Pulmonary artery endothelial cell (primary cell): ENCODE results near the gene DEDD2. TPM values are rescaled to one million over a fixed set of nuclear protein-coding genes. Genes with fewer than 3 reads are reported as not detected.

Experiments used
- DNase-seq: peaks from one replicate; pipeline ENCODE4 v3.0.0-alpha.2; 2011; ENCODE audit warnings: low read depth, low spot score
- total RNA-seq: library from RNA; depleted of rRNA; stranded (reverse); fragments of >200 nt; gene quantifications from 2 replicates; pipeline ENCODE4 v1.2.3, GENCODE V29; 2014

Gene DEDD2
- total RNA-seq, 1 donor from 2014 or later, result 16.2 TPM

DNA sequence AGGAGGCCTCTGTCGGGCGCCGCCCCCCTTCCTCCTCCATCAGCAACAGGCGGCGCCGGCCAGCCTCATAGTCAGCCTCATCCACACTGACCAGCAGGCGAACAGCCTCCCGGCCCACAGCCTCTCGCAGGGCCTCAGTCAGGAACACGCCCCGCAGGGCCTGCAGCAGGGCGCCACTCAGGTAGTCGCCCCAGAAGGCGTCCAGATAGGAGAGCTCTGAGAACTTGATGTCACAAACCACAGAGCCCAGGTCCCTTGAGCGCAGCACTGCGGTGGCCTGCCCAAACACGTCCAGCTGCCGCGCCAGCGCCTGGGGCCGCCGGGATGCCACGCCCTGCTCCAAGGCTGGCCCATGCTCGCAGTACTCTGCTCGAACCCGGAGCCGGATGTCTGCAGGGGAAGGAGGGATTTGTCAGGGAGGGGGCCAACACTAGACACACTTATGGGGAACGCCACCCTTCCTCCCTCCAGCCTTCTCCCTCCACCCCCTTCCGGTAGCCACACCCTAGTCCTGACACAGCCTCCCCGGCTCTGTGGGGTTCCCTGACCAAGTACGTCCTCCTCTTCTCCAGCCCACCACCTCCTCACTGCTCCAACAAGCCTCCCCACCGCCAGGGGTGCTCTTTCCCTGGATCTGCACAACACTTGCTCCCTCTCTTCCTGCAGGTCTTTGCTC lies 17.9 kb downstream of the DEDD2 start:
- DNase-seq, result no peak

DNA sequence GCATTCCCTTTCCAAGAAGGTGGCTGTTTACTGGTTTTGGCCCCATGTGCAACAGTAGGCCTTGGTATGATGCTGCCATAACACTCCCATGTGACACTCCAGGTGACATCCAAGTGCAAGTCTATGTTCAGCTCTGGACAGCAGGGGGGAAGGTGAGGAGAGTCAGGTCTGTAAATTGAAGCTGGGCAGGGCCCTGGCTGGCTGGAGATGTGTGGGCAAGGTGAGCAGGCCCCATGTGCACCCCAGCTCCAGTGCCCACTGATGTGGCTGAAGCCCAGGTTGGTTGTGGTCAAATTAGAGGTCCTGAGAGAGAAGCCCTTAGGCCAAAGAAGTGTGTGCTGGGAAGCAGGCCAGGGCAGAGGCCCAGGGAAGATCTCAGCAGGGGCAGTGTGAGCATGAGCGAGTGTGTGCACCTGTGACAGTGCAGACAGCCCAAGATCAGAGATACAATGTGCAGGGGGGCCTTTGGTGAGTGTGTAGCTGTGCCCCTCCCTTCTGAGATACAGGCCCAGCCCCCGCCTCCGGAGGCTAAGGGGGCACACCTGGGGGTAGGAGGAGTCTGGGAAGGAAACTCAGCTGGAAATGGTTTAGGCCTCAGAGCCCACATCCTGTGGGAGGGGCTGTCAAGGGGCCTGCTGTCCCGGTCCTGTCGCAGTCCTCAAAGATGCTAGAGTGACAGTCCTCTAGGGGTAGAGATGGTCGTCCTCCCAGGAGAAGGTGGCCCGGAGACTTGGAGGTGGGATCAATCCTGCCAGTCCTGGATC lies 18.6 kb downstream of the DEDD2 start:
- no peak for DNase-seq

DNA sequence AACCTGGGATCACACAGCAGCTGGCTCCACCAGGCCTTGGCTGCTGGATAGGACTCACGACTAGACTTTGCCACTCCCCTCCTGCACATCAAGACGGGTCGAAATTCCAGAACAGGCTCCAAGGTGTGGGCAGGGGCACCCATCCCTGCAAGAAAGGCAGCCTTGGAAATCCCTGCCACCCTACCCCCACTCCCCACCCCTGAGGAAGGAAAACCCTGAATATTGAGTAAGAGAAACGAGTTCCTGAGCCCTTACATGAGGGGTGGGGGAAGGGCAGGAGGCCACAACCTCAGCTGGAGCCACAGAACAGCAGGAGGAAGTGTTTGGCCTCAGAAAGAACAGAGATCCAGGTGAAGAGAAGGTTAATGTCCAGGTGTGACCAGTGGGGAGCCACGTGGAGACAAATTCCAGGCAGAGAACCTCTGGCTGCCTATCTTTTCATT lies 20.1 kb downstream of the DEDD2 start:
- no peak for DNase-seq

DNA sequence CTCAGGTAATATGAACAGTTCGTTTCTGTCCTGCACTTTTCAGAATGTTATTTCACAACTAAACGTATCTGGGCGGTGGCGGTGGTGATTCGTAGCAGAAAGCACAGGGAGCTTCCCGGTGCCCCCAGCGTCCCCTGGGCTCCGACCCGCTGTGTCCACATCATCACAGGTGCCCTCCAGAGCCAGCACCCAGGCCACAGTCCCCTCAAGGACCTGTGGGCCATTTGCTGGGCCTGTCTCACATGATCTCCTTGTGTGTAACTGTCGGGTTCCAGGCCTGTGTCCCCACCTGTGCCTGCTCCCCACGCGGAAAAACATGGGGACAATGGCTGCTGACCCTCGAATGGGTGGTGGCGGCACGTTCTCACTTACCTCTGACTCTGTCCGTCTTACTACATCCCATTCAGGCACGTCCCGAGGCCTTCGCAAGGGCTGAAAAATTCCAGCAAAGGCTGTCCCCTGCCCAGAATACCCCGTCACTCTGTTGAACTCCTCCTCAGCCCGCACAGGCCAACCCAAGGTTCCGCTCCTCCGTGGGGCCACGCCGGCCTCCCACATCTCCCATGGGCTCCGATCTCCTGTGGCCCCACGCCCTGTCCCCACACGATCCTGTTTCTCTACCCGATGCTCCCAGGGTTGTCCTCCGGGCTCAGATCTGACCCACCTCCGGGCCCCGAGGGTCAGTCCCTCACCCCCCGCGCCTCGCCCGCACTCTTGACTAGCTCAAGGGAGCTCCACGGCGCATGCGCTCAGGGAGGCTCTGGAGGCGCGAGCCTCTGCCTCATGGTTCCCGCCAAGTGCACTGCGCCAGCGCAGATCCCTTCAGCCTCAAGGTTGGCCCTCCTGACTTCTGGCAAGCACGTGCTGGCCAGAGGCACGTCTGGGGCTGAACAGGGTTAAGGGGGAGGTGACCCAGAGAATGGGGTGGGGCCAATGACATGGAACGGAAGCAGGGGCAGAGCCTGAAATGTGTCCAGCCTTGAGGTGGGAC lies 21.2 kb downstream of the DEDD2 start:
- DNase-seq, result no peak

DNA sequence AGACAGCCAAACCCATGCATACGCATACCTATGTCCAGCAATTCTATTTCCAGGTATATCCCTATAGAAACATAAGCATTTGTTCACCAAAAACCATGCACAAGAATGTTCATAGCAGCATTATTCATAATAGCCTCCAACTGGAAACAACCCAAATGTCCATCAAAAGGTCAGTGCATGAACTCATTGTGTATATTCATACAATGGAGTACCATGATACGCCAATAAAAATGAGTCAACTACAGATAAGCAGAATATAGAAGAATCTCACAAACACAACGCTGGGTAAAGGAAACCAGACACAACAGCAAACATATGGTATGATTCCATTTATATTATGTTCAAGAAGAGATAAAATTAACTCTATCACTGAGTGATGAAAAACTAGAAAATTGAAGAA lies 23.8 kb downstream of the DEDD2 start:
- DNase-seq, result peak; percentile 66

DNA sequence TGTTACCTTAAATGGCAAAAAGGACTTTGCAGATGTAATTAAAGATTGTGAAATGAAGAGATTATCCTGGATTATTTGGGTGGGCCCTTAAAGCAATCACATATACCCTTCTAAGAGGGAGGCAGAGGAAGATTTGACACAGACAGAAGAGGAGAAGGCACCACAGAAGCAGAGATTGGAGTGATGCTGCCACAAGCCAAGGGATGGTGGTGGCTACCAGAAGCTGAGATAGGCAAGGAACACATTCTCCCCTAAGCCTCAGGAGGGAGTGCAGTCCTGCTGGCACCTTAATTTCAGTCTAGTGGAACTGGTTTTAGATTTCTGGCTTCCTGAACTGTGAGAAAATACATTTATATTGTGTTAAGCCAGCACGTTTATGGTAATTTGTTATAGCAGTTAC lies 24.2 kb downstream of the DEDD2 start:
- DNase-seq, result no peak

DNA sequence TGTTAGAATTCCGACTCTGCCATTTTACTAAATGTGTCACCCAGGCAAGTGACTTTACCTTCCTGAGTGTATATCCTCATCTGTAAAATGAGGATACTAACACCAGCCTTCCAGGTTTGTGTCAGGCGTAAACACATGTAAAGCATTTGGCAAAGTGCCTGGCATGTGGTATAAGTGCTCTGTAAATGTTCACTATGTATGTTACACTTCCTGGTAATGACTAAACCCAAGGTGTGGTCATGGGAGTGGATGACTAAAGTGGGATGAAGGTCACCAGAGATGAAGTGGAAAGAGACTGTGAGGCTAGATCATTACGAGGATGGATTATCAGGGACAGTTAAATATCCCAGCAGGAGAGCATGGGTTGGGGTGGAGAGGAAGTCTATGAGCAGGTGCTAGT lies 25.6 kb downstream of the DEDD2 start:
- DNase-seq, result no peak

DNA sequence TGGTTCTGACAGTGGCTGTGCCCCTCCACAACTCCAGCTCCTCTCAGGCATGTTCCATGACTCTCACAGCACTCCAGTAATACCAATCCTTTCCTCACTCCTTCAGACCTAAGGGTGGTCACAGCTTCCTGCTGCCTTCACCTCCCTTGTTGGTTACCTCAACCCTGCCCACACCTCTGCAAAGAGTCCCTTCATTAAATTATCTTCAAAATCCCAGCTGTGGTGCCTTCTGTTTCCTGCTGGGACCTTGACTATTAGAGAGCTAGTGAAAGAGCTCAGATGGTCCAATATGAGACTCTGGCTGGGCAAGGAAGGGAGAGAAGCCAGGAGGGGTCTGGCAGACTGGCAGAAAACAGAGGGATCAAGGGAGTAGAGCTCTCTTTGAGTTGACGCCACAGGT lies 26.1 kb downstream of the DEDD2 start:
- no peak for DNase-seq

DNA sequence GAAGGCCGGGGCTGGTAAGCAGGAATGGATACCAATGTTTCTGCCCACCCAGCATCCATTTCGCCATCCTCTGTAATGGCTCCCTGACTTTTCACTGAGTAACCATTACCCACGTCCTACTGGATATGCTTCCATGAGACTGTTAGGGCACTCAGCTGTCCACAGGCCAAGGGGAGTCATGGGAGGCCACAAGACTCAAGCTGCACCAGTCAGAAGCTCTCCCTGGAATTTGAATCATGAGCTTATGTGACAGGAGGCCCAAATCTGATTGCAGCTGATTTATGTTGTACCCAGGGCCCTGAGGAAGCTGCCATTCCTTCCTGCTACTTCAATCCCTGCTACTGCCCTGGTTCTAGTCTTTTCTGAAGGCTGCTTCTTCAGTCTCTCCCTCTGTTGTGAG lies 28.3 kb downstream of the DEDD2 start:
- no peak for DNase-seq

DNA sequence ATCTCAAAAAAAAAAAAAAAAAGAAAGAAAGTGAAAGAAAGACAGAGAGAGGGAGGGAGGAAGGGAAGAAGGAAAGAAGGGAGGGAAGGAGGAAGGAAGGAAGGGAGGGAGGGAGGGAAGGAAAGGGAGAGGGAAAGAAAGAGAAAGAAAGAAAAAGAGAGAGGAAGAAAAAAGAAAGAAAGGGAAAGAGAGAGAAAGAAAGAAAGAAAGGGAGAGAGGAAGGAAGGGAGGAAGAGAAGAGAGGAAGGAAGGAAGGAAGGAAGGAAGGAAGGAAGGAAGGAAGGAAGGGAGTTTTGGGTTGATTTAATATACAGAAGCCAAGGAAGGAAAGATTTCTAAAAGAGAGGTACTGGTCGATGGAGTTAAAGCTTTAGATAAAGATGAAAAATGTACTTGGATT lies 28.8 kb downstream of the DEDD2 start:
- DNase-seq, result no peak

DNA sequence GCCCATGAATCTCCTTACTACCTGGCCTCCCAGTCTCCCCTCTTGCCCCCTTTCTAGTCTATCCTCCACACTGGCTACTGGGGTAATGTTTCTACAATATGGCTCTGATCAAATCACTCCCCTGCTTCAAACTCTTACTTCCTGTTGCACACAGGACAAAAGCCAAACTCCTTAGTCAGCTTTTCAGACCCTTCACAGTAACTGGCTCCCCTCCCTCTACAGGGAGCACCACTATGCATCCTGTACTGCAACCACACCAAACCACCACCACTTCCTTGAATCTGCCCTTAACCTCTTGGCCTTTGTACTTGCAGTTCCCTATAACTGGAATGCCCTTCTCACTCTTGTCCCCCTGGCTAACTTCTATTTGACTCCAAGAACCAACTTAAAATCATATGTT lies 32.2 kb downstream of the DEDD2 start:
- no peak for DNase-seq

DNA sequence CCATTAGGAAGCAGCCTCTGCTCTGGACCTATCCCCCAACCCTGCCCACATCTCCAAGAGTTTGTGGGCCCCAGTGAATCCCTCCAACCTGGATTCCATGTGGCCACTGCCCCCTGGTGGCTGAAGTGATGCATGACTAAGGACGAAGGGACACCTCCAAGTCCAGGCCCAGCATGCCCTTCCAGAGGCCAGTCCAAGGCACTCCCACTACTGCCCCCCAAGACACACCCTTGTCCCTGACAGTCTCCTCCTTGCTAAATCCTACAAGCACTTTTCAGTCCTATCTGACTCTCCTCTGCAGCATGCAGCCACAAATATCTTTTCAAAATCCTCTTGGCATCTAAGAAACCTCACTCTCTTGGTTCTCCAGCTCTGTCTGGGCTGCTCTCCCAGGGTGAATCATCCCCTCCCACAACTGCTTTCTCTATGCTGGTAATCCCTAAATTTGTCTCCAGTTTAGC lies 33.0 kb downstream of the DEDD2 start:
- peak; percentile 46 for DNase-seq

DNA sequence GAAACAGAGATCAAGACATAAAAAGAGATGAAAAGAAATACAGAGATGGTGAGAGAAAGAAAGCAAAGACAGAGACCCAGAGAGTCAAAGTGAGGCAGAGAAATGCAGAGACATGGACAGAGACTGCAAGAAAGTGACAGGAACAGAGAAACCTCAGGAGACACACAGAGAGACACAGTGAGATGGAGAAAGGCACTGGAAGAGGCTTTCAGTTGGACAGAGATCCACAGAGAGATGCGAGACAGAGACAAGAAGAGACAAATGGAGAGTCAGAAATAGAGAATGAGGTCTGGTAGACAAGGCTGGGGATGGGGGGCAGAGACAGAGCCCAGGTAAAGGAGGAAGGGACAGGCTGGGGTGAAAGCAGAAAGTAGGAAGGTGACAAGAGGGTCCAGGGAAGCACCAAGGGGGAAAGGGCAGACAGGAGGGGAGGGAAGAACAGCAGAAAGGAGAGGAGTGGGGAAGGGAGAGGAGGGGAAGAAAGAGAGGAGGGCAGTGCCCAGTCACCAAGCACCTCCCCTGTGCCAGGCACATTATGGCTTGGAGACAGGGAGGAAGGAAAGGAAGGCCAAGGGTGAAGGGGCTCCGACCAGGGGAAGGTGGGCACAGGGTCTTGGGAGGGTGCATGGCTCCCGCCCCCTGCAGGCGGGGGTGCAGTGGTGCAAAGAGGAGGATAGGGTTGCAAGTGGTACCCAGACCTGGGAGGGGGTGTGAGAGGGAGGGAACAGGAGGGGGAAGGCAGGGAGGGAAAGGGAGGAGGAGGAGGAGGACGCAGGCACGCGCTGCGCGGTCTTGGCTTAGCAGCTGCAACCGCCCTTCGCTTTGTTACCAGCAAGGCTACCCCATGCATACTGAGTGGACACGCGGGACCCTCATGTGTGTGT lies 38.4 kb downstream of the DEDD2 start:
- no peak for DNase-seq

DNA sequence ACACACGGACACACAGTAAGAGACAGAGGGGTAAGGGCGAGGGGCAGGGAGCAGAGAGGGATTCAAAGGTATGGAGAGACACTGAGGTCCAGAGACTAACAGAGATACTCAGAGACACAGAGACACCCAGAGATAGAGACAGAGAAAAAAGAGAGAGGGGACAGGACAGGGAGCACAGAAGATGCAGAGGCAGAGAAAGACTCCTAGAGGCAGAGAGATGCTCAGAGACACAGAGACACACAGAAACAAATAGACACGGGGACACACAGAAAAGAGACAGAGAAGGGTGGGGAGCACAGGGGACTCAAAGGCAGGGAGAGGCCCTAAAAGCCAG lies 39.8 kb downstream of the DEDD2 start:
- no peak for DNase-seq

DNA sequence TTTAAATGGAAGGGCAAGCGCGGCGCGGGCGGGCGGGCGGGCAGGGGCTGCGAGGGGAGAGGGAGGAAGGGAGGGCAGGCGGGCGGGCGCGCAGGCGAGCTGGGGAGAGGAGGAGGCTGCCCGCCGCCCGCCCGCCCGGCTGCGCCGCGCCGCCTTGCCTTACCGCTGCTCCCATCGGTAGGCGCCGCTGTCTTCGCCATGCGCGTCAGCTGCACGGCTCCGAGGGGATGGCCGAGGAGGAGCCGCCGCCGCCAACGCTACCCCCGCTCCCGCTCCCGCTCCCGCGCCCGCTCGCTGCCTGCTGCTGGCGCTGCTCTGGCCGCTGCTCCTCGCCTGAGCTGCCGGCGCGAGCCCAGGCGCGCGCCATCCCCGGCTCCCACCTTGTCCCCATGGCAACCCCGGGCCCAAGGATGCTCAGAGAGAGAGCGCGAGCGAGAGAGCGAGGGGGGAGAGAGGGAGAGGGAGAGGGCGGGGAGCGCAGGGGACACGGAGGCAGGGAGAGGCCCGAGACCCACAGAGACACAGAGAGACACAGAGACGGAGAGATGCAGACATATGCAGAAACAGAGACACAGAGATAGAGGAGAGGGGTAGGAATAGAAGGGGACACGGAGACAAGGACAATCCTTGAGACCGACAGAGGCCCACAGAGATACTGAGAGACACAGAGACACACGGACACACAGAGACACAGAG lies 40.3 kb downstream of the DEDD2 start:
- DNase-seq, result peak; percentile 35

DNA sequence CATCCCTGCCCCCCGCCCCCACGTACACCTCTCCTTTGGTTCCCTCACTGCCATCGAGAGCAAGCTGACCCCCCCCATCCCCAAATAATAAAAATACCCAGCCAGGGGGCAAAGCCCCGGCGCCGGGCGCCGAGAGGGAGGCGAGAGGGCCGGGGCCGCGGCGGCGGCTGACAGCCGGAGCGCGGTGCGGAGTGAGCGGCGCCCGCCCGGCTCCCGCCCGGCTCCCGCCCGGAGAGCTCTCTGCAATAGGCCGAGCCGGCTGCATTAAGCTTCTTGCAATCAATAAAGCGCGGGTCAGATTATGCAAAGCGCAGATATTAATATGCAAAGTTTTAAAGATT lies 40.9 kb downstream of the DEDD2 start:
- DNase-seq, result no peak

DNA sequence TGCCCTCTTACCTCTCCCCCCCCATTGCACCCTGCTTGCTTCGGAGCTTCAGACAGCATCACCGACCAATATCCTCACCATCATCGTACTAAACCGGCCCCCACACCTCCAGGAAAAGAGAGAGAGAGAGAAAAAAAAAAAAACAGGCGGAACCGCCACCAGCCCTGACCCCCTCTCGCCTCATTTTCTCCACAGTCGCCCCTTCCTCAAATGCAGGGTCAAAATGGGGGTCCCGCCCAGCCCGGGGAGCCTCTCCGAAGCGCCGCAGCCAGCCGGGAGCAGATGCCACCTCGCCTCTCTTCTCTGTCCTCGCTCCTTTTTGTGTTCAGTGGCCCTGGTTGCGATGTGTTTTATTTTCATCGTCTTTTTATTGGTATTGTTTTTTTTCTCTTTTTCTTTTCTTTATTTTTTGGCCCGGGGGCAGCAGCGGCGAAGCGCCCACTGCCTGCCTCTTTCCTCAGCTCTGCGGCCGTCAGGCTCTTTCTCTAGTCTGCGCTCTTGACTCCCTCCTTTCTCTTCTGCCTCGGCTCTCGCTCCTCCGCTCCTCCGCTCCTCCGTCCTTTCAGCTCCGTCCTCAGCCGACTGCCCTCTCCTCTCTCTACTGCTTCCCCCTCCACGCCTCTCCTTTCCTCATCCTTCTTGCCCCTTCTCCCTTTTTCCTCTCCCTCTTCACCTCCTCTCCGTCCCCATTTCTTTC lies 41.4 kb downstream of the DEDD2 start:
- DNase-seq, result no peak

DNA sequence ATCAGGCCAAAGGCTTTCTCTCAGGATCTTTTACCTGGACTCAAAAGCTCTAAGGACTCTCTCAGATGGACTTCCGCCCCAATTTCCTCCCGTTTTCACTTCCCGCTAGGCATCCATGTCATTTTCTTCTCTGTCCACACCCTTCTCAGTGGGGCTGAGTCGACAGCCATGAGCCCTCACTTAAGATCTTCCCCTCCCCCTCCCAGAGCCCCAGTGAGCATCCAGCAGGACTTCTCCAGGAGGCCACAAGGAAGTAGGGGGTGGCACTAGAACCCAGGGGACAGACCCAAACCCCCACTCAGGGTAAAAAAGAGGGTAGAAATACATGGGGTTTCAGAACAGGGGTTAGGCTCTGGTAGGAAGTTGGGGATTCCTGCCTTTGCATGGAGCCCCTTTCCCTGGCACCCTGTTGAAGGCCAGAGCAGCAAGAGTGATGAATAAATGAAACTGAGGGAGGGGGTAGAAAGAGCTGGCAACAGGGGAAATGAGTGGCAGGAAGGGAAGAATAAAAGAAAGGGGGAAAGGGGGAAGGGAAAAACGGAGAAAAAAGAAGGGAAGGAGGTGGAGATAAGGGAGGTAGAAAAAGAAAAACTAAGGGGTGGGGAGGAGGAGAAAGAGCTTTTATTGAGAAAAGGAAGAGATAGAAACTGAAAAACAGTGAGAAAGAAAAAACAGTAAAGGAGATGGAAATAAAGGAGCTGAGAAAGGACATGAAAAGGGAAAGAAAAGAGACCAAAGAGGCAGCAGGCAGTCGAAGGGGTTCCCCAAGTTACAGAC lies 42.3 kb downstream of the DEDD2 start:
- DNase-seq, result no peak

DNA sequence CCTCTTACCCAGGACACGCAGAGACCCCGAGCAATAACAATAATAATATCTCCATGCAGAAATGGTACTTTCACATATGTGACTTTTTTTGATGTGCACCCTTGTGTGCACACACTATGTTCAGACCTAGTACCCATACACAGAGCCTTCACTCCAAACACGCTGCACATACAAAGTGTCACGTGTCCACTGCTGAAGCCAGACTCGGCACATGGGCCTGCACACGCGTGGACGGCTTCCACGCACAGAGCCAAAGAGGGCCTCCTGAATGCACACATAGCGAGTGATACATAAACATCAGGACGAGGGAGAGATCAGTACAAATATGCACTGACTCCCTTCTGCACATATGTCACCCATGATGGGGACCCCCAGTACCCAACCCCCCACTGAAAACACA lies 43.3 kb downstream of the DEDD2 start:
- no peak for DNase-seq
